ENCODE data around the gene PADI2.

The PADI2 gene

DNA sequence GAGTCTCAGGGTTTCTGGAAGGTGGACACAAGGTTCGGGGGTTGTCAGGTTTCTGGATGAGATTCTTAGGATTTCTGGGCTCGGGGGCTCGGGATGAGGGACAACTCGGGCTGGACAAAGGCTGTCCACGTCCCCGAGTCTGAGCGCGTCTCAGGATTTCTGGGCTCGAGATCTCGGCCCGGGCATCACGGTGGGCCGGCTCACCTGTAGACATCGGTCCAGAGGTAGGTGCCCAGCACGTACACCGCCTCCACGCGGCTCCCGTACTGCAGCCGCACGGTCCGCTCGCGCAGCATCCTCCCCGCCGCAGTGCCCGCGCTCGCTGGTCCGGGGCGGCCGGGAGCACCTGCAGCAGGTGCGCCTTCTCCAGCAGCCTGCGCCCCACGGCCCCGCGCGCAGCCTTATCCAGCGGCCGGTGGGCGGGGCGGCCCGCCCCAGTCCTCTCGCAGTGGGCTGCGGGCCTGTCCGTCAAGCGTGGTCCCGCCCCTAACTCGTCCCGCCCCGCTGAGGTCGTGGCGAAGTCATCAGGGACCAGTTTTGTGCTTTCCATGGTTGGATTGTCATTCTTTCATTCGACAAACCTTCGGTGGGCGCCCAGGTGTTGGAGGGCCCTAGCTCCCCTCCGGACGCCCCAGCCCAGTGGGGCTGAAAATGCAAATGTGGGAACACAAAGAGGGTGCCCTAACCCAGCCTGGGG lies at the start of gene PADI2:
Gene PADI2 (minus strand): TSS at position 376 of the 697 bp plus-strand sequence. CDS start 80 bp downstream, at position 296.
- DNase-seq (ENCODE audit: low spot score): peak; percentile 31

DNA sequence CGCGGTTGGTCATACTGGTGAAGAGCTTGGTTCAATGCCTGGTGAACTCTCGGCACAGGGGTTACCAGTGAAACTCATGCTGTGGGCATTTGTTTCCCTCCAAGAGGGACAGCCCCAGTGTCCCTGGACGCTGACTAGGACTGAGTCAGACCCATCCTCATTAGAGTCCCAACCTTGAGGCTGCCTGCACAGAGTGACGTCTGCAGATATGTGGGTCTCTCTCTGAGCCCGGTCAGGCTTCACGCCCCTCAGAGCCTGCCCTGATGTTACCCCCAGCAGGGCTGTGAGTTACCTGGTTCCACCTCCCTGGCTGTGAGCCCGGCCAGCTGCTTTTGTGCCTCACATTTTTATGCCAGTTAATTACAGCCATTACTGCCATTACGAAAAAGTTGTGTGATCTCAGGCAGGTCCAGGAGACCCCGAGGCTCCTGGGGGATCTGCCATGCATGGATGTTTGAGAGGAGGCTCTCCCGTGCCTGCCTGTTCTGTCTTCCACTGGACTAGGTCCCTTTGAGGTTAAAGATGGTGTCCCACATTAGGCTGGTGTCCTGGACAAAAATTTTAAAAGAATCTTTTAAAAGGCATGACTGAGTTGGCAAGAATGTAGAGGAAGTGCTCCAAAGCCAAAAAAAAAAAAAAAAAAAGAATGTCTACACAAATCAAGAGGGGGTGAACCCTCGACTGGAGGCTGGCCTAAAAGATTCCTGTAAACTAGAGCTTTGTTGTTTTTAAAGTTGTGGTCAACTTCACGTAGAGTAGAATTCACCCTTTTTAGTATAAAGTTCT lies 49.0 kb upstream of the PADI2 start:
- DNase-seq (ENCODE audit: low spot score): no peak

DNA sequence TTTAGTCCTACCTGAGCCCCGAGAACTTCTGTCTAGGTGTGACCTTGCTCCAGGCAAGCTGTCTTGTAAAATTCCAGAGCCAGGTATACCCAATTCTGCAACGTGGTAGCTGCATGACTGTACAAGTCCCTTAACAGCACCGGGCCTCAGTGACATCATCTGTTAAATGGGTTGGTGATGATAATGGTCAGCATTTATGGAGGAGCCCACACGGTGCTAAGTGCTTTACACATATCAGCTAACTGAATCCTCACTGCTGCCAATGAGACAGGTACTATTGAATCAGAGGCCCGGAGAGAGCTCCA lies 48.5 kb upstream of the PADI2 start:
- no peak for DNase-seq (ENCODE audit: low spot score)

DNA sequence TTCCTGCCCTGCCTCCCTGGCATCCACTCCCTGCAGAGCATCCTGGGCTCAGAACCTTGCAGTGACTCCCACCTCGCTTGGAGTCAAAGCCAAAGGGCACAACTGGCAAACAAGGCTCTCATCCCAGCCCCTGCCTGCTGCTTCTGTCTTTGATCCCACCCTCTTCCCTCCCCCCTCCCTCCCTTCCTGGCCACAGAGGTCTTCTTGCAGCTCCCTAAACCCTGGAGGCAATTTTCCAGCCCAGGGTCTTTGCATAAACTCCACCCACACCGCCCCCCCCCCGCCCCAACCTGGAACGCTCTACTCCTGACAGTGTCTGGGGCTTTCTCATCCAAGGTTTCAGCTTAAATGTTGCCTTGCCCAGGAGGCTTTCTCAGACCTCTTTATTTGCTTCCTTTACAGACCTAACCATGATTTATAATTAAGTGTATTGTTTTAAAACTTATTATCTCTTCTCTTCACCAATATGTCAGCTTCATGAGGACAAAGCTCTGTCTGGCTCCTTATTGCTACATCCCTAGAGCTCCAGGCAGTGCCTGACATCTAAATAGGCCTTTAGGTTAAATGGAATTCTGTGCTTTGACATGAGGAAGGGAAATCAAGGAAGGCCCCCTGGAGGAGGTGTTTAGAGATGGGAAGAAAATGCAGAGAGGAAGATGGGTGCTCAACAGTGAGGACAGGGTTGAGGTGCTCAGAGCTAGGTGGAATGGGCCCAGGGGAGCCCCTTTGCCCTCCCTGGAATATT lies 48.0 kb upstream of the PADI2 start:
- DNase-seq (ENCODE audit: low spot score): no peak

DNA sequence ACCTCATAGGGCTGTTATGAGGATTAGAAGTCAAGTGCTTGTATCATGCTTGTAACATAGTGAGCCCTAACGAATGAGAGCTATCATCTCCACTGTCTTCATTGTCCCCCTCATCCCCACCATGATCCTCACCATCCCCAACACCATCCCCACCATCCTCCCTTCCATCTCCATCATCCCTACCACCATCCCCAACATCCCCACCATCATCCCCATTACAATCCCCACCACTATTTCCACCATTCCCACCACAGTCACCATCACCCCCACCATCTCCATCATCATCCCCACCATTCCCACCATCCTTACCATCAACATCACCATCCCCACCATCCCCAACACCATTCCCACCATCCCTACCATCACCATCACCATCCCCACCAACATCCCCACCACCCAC lies 46.6 kb upstream of the PADI2 start:
- DNase-seq (ENCODE audit: low spot score): no peak

DNA sequence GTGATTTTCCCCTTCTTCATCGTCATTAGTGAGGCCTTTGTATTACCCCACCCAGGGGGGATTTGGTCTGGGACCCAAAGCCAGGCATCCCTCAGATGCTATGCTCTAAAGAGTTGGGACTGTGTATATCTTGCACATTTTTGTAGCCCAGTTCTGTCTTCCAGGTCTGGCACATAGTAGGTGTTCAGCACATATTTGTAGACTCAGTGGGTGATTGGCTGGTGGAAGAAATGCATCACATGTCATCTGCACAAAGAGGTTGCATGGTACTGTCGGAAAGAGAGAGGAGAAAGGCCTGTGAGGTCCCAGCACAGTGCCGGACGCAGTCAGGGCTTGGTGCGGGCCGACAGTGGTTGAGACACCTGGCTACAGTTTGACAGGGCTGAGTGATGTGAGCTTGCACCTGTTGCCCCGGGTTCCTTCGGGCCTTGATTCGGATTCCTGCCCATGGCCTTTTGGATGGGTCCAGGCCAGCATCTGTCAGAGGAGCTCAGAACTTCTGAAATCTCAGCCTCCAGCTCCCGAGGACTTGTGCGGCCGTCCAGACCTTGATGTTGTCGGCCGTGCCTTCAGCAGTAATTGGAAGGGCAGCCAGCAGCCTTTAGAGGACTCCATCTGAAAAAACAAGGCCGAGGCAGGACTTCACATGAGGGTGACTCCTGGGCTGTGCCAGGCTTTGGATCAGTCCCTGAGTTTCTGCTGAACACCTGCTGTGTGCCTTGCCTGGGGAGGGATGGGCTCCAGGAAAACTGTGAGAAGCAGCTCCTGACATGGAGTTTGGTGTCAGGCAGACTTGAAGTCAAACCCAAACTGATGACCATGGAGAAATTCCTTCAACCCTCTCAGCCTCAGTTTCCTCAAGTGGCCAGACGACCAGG lies 44.8 kb upstream of the PADI2 start:
- no peak for DNase-seq (ENCODE audit: low spot score)

DNA sequence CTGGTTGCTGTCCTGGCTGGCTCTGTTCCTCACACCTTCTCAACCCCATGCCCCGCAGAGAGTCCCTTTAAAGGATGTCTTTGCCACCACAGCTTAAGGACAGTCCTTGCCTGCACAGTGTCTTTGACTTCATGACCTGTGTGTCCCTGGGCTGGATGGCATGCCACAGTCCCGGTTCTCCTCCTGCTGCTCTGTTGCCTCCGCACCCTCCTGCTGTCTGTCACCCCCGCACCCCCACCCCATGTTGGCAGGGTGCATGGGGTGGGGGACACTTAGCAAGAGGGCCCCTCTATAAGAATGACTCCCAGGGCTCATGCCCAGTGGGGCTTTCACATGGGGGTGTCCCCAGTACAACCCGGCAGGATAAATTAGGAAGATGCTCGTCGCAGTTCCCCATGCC lies 44.1 kb upstream of the PADI2 start:
- no peak for DNase-seq (ENCODE audit: low spot score)

DNA sequence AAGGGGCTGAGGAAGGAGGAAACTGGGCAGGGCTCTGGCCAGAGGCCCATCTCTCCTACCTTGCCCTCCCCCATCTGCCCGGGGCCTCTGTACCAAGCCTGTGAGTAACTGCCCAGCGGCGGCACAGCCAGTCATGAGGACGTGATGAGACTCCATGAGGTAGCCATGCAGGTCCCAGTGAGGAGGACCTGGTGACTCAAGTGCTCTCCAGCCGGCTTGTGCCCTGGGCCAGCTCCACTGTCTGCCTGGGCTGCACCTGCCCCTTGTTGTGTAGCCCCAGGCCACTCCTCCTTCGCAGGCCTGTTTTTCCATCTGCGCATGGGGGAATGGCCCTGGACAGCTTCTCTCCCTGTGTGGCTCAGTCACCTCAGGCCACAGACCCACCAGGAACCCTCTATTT lies 43.7 kb upstream of the PADI2 start:
- DNase-seq (ENCODE audit: low spot score): no peak

DNA sequence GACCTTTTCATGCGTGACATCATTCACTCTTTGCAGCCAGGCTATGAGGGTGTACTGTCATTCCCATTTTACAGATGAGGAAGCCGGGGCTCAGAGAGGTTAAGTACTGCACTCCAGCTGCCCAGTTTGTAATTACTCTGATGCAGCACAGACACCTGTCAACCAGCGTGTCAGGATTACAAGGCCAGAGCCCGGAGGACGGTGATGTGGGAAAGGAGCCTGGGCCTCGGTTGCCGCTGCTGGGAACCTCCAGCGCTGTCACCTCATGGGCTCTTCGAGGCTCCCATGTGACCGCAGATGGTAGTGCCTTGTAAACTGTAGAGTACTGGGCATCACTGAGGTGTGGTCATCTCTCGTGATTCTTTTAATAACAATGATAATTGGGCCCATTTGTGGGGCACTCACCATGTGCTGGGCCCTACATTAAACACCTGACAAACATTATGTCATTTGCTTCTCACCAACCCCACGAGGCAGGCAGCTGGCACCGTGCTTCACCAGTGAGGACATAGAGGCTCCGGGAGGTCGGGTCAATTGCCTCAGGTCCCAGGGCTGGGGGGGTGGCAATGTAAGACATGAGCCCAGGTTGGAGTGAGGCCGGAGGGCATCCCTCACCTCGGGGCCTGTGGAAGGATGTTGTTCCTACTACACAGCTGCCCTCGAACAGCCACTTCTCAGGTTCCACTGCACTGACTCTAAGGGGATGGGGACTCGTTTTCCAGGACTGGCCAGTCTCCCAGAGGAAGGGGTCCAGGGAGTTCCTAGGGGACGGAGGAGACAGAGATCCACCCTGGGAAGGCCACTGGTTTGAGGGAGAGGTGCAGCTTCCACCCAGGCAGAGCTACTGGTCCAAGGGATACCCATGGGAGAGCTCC lies 42.9 kb upstream of the PADI2 start:
- DNase-seq (ENCODE audit: low spot score): no peak

DNA sequence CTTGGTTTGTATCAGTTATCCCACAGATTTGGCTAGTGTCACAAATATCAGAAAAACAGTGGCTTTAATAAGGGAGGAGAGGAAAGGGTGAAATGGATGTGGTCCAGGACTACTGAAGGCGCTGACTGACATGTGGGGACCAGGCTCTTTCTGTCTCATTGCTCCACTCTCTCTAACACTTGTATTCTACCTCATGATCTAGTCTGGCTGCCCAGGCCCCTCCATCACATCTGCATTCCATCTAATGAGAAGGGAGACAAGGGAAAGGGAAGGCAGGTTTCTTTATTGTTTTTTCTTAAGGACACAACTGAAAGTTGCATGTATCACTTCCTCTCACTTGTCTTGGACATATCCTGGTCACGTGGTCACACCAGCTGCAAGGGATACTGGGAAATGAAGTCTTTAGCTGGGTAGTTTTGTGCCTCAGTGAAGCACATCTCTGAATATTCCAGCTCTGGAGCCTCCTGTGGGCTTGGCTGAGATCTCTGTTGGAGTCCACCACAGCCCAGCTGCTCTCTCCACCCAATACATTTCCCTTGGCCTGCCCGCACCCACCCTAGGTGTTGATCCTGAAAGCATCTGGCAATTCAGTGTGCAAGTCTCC lies 42.0 kb upstream of the PADI2 start:
- no peak for DNase-seq (ENCODE audit: low spot score)

DNA sequence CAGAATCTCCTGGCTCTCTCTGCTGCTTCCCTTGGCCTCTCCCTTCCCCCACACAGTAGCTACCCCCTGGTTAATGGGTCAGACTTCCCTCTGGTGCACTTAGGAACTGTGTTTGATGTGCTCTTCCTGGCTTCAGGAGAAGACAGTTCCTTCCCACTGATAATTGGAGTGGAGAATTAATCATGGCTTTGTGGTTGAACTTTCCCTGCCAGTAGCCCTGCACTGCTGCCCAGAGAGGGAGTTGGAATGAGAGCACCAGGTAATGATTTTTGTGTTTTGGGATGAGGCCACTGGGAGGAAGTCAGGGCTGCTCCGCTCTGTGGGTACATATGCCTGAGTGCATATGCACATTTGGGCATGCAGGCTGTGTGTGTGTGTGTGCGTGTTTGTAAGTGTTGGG lies 39.7 kb upstream of the PADI2 start:
- DNase-seq (ENCODE audit: low spot score): no peak

DNA sequence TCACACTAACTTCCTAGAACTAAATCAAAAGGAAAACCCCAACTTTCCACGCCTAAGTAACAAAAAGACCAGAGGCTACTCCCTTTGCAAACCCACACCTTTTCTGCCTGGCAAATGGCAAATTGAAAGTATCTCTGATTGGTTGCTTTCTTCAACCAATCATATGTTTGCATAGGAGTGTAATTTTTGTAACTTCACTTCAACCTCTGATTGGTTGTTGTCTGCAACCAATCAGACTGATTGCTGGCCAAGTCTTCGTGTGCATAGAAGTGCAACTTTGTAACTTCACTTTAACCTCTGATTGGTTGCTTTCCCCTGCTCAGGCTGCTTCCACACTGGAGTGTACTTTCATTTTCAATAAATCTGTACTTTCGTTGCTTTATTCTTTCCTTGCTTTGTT lies 36.9 kb upstream of the PADI2 start:
- no peak for DNase-seq (ENCODE audit: low spot score)

DNA sequence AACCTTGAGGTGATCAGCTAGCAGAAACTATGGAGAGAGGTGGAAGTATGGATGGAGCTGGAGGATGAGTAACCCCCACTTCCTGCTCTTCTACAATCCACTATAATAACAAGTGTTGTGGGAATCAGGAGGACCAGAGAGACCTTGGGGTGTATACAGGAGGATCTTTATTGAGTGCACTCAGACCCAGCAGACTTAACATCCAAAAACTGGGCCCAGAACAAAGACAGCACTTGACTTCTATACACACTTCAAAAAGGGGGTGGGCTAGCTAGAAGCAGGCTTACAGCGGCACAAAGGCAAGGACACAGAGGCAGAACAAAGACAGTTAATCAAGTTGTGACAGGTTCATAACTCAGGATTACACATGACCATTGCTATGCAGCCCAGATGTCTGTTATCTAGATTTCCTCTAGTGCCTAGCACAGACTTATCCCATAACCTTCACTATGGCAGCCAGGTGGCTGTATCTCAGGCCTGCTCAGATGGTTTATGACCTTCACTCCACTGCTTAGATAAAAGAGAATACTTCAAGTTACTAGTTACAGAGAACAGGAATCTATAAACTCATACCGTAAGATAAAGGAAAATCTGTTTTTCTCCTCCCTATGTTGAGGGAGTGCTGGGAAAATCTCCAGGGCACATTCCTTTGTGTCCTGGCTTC lies 36.1 kb upstream of the PADI2 start:
- DNase-seq (ENCODE audit: low spot score): no peak

DNA sequence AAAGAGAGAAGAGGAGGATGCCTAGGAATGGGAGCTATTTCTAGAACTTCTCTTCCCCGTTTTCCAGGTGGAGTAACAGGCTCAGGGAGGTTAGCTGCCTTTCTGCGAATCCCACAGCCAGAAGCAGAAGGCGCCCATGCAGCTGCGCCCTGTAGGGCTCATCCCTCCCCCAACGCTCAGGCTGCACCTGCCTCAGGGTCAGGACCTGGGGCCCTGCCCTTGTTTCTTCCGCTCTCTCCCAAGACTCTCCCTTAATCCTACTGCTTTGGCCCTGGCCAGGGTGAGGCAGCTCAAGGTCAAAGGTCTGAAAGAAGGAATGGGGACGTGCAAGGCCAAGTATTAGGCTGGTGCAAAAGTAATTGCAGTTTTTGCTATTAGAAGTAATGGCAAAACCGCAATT lies 30.5 kb upstream of the PADI2 start:
- DNase-seq (ENCODE audit: low spot score): no peak

DNA sequence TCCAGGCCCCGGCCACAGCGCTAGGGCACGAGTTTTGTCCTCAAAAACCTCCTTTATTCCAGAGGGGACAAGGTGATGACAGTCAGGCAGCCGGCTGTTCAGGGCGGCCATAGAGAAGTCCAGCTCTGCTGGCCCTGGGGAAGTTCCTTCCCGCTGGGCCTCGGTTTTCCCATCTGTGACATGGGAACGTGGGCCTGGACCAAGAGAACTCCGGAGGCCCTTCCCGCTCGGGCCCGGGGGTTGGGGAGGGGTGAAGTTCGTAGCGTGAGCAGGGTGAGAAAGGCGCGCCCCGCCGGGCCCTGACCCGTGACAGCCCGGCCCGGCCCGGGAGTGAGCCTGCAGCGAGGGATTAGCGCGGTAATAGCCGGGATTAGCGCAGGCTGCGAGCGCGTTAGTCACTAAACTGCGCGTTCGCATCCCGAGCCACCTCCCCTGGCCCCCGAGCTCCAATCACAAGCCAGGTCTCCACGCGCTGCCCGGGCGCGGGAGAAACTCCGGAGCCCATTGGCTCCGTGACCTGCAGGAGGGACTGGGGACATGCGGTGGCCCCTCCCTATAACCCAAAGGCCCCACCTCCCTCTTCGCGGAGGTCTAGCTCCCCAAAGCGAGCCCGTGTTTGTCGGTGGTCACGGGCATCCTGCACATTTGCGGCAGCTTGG lies 29.8 kb upstream of the PADI2 start:
- no peak for DNase-seq (ENCODE audit: low spot score)

DNA sequence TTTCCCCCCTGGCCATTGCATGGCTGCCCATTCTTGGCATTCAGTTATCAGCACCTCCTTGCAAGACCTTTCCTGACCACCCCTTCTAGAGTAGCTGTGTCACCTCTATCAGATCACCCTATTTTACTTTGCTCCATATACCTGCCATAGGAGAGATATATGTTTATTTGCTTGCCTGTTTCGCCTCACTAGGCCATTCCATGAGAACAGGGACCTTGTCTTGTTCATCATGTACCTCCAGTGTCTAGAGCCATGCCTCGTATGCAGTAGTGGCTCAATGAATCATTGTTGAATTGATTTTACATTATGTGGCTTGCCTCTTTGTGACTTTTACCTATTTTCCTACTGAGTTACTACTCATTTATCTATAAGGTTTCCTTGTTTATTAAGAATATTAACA lies 26.4 kb upstream of the PADI2 start:
- DNase-seq (ENCODE audit: low spot score): no peak

DNA sequence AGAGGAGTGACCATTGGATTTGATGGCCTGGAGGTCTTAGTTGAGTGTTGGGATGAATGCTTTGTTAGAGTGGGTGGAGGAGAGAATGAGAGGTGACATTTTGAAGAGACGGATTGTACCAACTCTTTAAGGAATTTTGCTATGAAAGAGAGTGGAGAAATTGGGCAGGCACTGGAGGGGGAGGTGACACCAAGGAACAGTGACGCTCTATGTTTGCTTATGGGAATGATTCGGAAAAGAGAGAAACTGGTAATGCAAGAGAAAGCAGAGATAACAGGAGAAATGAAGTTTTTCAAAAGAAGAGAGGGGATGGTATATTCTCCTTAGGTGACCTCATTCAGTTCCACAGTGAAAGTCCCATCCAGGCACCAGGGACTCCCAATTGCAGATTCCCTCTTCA lies 24.5 kb upstream of the PADI2 start:
- DNase-seq (ENCODE audit: low spot score): no peak

DNA sequence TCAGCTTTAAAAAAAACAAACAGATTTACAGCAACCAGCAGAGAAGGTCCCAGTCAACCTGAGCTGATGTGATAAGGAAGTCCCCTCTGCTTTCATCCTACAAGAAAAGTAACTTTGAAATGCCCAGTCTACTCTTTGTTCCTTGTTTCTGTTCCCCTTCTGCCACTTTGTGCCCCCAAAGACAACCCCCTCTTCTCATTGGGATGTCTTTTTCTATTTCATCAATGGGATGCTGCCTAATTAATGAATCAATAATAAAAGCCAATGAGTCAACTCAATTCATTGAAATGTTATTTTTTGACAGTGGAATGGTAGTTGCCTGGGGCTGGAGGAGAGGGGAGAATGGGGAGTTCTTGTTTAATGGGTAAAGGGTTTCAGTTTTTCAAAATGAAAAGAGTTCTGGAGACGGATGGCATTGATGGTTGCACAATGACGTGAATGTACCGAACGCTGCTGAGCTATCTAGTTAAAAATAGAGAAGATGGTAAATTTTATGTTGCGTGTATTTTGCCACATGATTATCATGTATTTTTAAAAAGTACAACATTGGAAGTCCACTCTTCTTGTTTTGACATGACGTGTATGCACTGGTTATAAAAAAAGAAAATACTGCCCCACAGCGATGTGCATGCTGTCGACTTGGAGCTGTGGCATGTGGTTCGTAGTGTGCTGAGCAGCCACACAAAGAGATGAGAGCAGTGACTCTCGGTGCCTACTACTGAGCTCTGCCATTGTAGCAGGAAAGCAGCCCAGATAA lies 22.4 kb upstream of the PADI2 start:
- DNase-seq (ENCODE audit: low spot score): no peak

DNA sequence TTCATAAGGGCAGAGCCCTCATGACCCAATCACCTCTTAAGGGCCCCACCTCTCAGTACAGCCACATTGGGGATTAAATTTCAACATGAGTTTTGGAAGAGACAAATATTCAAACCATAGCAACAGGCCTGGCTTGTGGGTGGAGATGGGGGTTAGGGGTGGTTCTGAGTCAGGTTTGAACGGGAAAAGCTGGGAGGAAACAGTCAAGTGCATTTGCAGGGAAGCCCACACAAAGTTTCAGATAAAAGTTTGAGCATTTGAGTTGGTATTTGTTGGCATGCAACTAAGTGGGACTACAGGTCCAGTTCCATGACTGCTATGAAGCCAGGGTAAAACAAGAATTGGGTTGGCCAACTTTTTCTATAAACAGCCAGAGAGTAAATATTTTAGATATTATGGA lies 21.0 kb upstream of the PADI2 start:
- DNase-seq (ENCODE audit: low spot score): no peak

All from CD4-positive, alpha-beta T cell treated with Interleukin-15 for 4 hours (primary cell).